Body of pancreas (tissue), 4 donors: ENCODE results near the gene AGPAT4. TPM values are rescaled to one million over a fixed set of nuclear protein-coding genes. Genes with fewer than 3 reads are reported as not detected.

Experiments
- ATAC-seq: fragments of 150-250 bp; one replicate; pipeline ENCODE4 v1.9.1; 2016
- DNase-seq, 4 donors: peaks; one replicate each; pipeline ENCODE4 v3.0.0-alpha.2; 2019
- H3K27ac ChIP-seq, 4 donors: fragments of 200-600 bp; sonication (generic); 1 replicate in 3 of 4; 2 replicates in 1 of 4; pipeline versions ENCODE4 v1.5.1 to v1.6.1; 2016 to 2019; ENCODE audit warnings: mild to moderate bottlenecking in 1 of 4, mixed read lengths in 1 of 4, moderate library complexity in 1 of 4
- H3K27me3 ChIP-seq, 2 donors: fragments of 200-600 bp; sonication (generic); one replicate each; pipeline ENCODE4 v1.6.0; 2016; ENCODE audit warnings: mild to moderate bottlenecking in 1 of 2
- H3K36me3 ChIP-seq, 2 donors: fragments of 200-600 bp; sonication (generic); replicated peaks in 1 of 2; 2 replicates each; pipeline ENCODE4 v1.5.1; 2016; ENCODE audit warnings: low read depth in 2 of 2; ENCODE audit not compliant: insufficient read depth in 1 of 2
- H3K4me1 ChIP-seq: fragments of 200-600 bp; sonication (generic); one replicate; pipeline ENCODE4 v1.6.0; 2016
- H3K4me3 ChIP-seq, 2 donors: fragments of 200-600 bp; sonication (generic); 1 replicate in 1 of 2; 2 replicates in 1 of 2; pipeline ENCODE4 v1.5.1; 2016 to 2019
- H3K9me3 ChIP-seq, 3 donors: fragments of 200-600 bp; sonication (generic); 1 replicate in 2 of 3; 2 replicates in 1 of 3; pipeline ENCODE4 v1.5.1; 2016
- POLR2A ChIP-seq, 3 donors: fragments of 450-650 bp; IDR thresholded peaks; one replicate each; pipeline ENCODE4 v1.6.1; 2016; ENCODE audit warnings: antibody characterized with exemption in 3 of 3, mild to moderate bottlenecking in 2 of 3
- WGBS, 2 donors: methylation state at CpG; one replicate each; pipeline ENCODE4 v1.1.5; 2017; 5-methylcytosine and 5-hydroxymethylcytosine counted together
- intact Hi-C: fragments of 100-400 bp; cut with DNase I; formaldehyde crosslinking; loops from one replicate; pipeline ENCODE4 v1.15.1; 2023
- total RNA-seq, 2 donors: library from RNA; depleted of rRNA; stranded (reverse); fragments of >200 nt; gene quantifications; one replicate each; pipeline ENCODE4 v1.1.0, GENCODE V29; 2016
- TF ChIP-seq, protein P1 (sequence below), 7 experiments: fragments of 450-650 bp in 4 of 7; fragments of 200-600 bp in 3 of 7; sonication (generic) in 3 of 7; IDR thresholded peaks; one replicate each; pipeline ENCODE4 v1.5.1; 2016 to 2019; ENCODE audit warnings: antibody characterized with exemption in 7 of 7

Gene AGPAT4
- total RNA-seq, 2 donors from 2014 or later: 1.3 to 2.6 TPM

DNA sequence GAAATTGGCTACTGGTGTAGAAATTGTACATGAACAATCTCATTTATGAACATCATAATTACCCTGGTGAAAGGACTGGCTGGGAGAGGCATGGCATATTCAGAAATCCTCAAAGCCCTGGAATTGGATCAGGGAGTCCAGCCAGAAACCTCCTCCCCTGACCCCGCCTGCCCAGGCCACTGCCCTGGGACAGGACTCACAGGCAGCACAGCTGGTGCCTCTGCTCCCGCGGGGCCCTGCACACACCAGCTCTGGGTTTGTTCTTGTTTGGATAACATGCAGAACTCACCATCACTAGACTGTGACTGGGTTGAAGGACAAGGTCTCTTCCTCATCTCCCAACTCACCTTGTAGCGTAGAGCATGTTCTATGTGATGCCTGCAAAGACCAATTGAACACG is 56.2 kb downstream of the AGPAT4 start:
- Histone ChIP-seq H3K4me1 (peaks cover 14% of the 10 kb centered on the region), H3K27ac (no peak overlapping the region), H3K27me3 (no peaks in the 10 kb centered on the region), H3K9me3 (no peaks in the 10 kb centered on the region), H3K4me3 (no peak overlapping the region), H3K36me3 (no peaks in the 10 kb centered on the region)
- DNase-seq (no peak), ATAC-seq (no peak)
- intact Hi-C loops: no loop called here
- WGBS, 2 donors: 98 to 100% methylated on average over 5 of the region's 5 CpGs
- no peak for TF ChIP-seq POLR2A (IDR thresholded peaks at IDR 0.05)

DNA sequence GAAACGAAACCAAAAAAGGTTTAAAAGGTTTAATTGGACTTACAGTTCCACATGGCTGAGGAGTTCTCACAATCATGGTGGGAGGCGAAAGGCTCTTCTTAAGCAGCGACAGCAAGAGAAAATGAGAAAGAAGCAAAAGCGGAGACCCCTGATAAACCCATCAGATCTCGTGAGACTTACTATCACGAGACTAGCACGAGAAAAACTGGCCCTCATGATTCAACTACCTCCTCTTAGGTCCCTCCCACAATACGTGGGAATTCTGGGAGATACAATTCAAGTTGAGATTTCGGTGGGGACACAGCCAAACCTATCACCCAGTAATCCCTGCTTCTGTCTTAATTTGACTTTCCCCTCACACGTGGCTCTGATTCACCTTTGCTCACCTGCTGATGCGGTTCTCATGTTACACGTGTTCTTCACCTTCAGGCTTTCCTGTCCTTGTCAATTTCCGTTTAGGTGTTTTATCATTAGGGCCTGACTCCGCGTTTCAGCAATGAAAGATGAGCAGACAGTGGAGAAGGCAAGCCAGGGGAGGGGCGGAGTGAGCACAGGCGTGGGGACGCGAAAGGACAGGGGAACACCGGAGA is 57.1 kb downstream of the AGPAT4 start:
- Histone ChIP-seq H3K4me3 (no peak overlapping the region), H3K9me3 (no peaks in the 10 kb centered on the region), H3K27me3 (no peaks in the 10 kb centered on the region), H3K27ac (no peak overlapping the region), H3K36me3 (no peaks in the 10 kb centered on the region), H3K4me1 (peaks cover 15% of the 10 kb centered on the region)
- ATAC-seq: no peak
- intact Hi-C loops: no loop called here
- DNase-seq: no peak
- 95% methylated on average over 20 of the region's 20 CpGs for WGBS, 2 donors
- TF ChIP-seq, protein P1, sequence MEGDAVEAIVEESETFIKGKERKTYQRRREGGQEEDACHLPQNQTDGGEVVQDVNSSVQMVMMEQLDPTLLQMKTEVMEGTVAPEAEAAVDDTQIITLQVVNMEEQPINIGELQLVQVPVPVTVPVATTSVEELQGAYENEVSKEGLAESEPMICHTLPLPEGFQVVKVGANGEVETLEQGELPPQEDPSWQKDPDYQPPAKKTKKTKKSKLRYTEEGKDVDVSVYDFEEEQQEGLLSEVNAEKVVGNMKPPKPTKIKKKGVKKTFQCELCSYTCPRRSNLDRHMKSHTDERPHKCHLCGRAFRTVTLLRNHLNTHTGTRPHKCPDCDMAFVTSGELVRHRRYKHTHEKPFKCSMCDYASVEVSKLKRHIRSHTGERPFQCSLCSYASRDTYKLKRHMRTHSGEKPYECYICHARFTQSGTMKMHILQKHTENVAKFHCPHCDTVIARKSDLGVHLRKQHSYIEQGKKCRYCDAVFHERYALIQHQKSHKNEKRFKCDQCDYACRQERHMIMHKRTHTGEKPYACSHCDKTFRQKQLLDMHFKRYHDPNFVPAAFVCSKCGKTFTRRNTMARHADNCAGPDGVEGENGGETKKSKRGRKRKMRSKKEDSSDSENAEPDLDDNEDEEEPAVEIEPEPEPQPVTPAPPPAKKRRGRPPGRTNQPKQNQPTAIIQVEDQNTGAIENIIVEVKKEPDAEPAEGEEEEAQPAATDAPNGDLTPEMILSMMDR (IDR thresholded peaks at IDR 0.05): no peak
- no peak for TF ChIP-seq POLR2A (IDR thresholded peaks at IDR 0.05)

DNA sequence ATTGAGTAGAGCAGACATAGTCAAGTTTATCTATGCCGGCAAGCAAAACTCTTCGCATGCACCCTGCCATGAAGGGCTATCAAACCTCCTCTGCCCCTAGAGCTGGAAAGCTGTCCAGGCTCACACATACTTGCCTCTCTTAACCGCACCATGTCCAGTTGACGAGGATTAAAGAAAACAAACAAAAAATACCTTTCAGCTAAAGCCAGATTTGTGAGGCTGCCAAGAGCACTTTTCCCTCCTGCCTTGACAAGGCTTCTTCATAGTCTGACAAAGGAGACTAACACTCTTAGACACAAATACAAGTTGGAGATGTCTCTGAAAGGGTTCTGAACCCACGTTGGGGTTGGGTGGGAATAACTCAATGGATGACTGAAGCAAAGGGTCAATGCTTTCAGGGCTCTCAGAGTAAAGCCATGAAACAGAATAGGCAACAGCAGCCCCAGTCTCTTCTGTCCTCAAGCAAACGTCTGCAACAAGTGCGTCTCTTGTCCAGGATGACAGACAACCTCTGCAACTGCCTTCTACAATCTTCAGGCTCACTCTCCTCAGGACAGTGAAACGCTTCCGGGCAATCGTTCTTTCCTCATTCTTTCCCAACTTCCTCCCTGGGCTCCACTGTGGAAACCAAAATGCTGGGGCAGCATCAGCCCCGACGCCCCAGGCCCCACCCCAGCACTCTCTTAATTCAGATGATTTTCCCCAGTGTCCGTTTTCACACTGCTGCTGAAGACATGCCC is 57.8 kb downstream of the AGPAT4 start:
- intact Hi-C loops: no loop called here
- Histone ChIP-seq H3K27ac (no peak overlapping the region), H3K4me1 (peaks cover 15% of the 10 kb centered on the region), H3K9me3 (no peaks in the 10 kb centered on the region), H3K36me3 (no peaks in the 10 kb centered on the region), H3K27me3 (no peaks in the 10 kb centered on the region), H3K4me3 (no peak overlapping the region)
- TF ChIP-seq POLR2A (IDR thresholded peaks at IDR 0.05): no peak
- TF ChIP-seq, protein P1 (IDR thresholded peaks at IDR 0.05): no peak
- ATAC-seq: no peak
- WGBS, 2 donors: 87 to 95% methylated on average over 13 of the region's 13 CpGs
- DNase-seq: no peak

DNA sequence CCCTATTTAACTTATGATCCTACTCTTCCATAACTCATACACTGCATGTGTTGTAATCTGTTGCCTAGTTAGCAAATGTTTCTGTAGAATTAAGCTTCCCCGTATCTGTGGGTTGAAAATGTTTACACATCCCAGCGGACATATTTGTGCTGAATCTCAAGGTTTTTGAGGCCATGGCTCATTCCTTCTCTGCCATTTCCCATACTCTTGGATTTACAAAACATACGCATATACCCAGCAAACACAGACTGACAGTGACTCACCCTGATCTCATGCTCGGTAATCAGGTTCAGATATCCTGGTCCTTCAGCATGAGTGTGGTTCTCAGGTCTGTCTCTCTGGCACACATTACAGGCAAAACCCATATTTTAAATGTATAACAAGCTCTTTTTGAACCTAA is 58.7 kb downstream of the AGPAT4 start:
- Histone ChIP-seq H3K27me3 (no peaks in the 10 kb centered on the region), H3K4me1 (peaks cover 15% of the 10 kb centered on the region), H3K9me3 (no peaks in the 10 kb centered on the region), H3K27ac (peak overlapping the region in 1 of 4 donors; percentile 13), H3K36me3 (no peaks in the 10 kb centered on the region), H3K4me3 (no peak overlapping the region)
- ATAC-seq: peak; percentile 65
- intact Hi-C loops: no loop called here
- no peak for TF ChIP-seq POLR2A (IDR thresholded peaks at IDR 0.05)
- TF ChIP-seq, protein P1 (IDR thresholded peaks at IDR 0.05): no peak
- WGBS, 2 donors: 45 to 52% methylated on average over 4 of the region's 4 CpGs
- peak in 2 of 4 donors; percentile 19 to 24 for DNase-seq

DNA sequence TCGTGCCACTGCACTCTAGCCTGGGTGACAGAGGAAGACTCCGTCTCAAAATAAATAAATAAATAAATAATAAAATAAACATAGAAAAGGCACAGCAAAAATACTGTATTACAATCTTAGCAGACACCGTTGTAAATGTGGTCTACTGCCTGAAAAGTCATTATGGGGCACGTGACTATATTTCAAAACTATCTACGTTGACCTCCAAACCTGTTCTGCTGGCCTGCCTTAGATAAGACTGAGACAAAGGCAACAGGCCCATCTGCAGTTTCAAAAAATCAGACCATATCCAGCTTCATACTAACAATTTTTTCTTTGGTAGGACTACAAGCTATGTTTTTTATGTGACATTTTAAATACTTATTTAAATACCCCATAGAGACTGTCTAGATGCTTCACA is 59.1 kb downstream of the AGPAT4 start:
- DNase-seq (peak in 1 of 4 donors; percentile 16), ATAC-seq (peak; percentile 58)
- Histone ChIP-seq H3K4me3 (no peak overlapping the region), H3K36me3 (no peaks in the 10 kb centered on the region), H3K27ac (peak overlapping the region in 1 of 4 donors; percentile 13), H3K4me1 (peaks cover 15% of the 10 kb centered on the region), H3K9me3 (no peaks in the 10 kb centered on the region), H3K27me3 (no peaks in the 10 kb centered on the region)
- intact Hi-C loops: no loop called here
- no peak for TF ChIP-seq POLR2A (IDR thresholded peaks at IDR 0.05)
- TF ChIP-seq, protein P1 (IDR thresholded peaks at IDR 0.05): no peak
- WGBS, 2 donors: 55 to 58% methylated on average over 5 of the region's 5 CpGs
